ENCODE results near the gene MINK1.

MINK1 gene

GRCh38 chr17:4887581-4887980, 54.4 kb downstream of the MINK1 start:
- Histone ChIP-seq H3K4me1 (ENCODE audit: control insufficient read depth, low read depth, low read length) (no peaks in the 10 kb centered on the region), H3K27ac (ENCODE audit: low read length) (no peak overlapping the region), H3K27me3 (ENCODE audit: control insufficient read depth, insufficient read depth, low read length) (no peaks in the 10 kb centered on the region), H3K36me3 (ENCODE audit: control insufficient read depth, low read depth, low read length) (peaks cover 18% of the 10 kb centered on the region), H3K4me3 (ENCODE audit: low read length) (no peak overlapping the region), H3K9me3 (ENCODE audit: control insufficient read depth, low read depth, low read length) (no peaks in the 10 kb centered on the region), H3K9ac (ENCODE audit: low read length) (no peak overlapping the region)

DNA sequence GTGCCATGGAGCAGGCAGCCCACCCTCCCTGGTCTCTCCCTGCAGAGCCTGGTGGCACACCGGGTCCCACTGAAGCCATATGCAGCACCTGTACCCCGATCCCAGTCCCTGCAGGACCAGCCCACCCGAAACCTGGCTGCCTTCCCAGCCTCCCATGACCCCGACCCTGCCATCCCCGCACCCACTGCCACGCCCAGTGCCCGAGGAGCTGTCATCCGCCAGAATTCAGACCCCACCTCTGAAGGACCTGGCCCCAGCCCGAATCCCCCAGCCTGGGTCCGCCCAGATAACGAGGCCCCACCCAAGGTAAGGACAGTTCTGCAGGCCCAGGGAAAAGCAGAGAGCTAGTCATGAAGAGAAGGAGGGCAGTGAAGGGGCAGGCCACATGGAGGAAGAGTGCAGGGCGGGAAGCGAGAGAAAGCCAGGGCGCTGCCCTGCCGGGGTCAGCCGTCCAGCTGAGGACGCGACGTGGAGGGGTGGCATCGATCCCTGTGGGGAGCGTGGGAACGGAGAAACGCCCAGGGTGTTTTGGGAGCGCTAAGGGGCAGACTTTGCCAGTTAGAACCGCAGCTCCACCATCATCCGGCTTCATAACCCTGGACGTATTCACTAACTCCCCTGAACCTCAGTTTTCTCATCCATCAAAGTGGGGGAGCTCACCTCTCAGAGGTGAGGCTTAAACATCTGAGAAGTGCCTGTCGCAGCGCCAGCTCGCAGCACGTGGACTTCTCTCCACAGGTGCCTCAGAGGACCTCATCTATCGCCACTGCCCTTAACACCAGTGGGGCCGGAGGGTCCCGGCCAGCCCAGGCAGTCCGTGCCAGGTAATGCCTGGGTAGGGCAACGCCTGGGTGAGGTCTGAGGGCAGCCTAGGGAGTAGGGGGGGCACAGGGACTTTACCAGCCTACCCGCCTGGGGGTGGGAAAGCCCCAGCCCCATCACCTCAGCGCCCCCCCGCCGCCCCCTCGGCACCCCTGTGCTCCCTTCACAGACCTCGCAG, 58.6 kb downstream of the MINK1 start:
- no peaks in the 10 kb centered on the region for H3K27me3 ChIP-seq (ENCODE audit: control insufficient read depth, insufficient read depth, low read length)
- H3K36me3 ChIP-seq (ENCODE audit: control insufficient read depth, low read depth, low read length) = peaks cover 29% of the 10 kb centered on the region
- no peak overlapping the region for H3K27ac ChIP-seq (ENCODE audit: low read length)
- H3K9me3 ChIP-seq (ENCODE audit: control insufficient read depth, low read depth, low read length) = no peaks in the 10 kb centered on the region
- H3K4me1 ChIP-seq (ENCODE audit: control insufficient read depth, low read depth, low read length) = no peaks in the 10 kb centered on the region
- H3K4me3 ChIP-seq (ENCODE audit: low read length) = no peak overlapping the region
- H3K9ac ChIP-seq (ENCODE audit: low read length) = no peak overlapping the region

GRCh38 chr17:4892499-4893221, 59.5 kb downstream of the MINK1 start:
- peaks cover 28% of the 10 kb centered on the region for H3K36me3 ChIP-seq (ENCODE audit: control insufficient read depth, low read depth, low read length)
- H3K9me3 ChIP-seq (ENCODE audit: control insufficient read depth, low read depth, low read length) = no peaks in the 10 kb centered on the region
- H3K27me3 ChIP-seq (ENCODE audit: control insufficient read depth, insufficient read depth, low read length) = no peaks in the 10 kb centered on the region
- no peak overlapping the region for H3K4me3 ChIP-seq (ENCODE audit: low read length)
- H3K9ac ChIP-seq (ENCODE audit: low read length) = no peak overlapping the region
- H3K4me1 ChIP-seq (ENCODE audit: control insufficient read depth, low read depth, low read length) = no peaks in the 10 kb centered on the region
- no peak overlapping the region for H3K27ac ChIP-seq (ENCODE audit: low read length)

- no peaks in the 10 kb centered on the region for H3K9me3 ChIP-seq (ENCODE audit: control insufficient read depth, low read depth, low read length)
- no peaks in the 10 kb centered on the region for H3K27me3 ChIP-seq (ENCODE audit: control insufficient read depth, insufficient read depth, low read length)
- peaks cover 28% of the 10 kb centered on the region for H3K36me3 ChIP-seq (ENCODE audit: control insufficient read depth, low read depth, low read length)
- no peak overlapping the region for H3K27ac ChIP-seq (ENCODE audit: low read length)
- no peaks in the 10 kb centered on the region for H3K4me1 ChIP-seq (ENCODE audit: control insufficient read depth, low read depth, low read length)
- no peak overlapping the region for H3K9ac ChIP-seq (ENCODE audit: low read length)
- no peak overlapping the region for H3K4me3 ChIP-seq (ENCODE audit: low read length)
These were observed 60.1 kb downstream of the MINK1 start for GRCh38 chr17:4893272-4893671.

DNA sequence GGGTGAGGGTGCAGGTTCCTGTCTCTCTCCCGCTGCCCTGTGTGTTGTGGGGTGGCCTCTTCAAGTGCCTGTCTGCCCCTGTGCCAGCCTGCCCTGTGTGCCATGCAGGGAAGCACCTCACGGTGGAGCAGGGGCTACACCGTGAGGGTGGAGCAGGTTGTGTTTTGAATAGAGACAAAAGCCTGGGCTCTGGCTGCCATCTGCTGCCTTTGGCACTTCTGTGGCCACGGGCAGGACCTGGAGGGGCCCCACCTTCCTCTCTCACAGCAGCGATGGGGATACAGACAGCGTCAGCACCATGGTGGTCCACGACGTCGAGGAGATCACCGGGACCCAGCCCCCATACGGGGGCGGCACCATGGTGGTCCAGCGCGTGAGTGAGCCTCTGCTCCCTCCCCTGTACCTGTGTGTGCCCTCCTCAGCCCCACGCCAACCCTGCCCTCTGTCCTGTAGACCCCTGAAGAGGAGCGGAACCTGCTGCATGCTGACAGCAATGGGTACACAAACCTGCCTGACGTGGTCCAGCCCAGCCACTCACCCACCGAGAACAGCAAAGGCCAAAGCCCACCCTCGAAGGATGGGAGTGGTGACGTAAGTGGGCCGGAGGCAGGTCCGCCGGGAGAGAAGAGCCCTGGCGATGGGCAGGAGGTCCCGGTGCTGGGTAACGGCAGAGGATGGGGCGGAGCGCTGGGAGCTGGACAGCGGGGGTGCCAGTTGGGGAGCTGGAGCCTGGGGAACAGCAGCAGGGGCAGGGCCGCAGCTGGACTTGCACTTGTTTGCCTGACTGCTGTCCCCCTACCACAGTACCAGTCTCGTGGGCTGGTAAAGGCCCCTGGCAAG, 60.8 kb downstream of the MINK1 start:
- H3K27ac ChIP-seq (ENCODE audit: low read length) = no peak overlapping the region
- H3K27me3 ChIP-seq (ENCODE audit: control insufficient read depth, insufficient read depth, low read length) = no peaks in the 10 kb centered on the region
- H3K9ac ChIP-seq (ENCODE audit: low read length) = no peak overlapping the region
- no peaks in the 10 kb centered on the region for H3K9me3 ChIP-seq (ENCODE audit: control insufficient read depth, low read depth, low read length)
- H3K36me3 ChIP-seq (ENCODE audit: control insufficient read depth, low read depth, low read length) = peaks cover 28% of the 10 kb centered on the region
- H3K4me3 ChIP-seq (ENCODE audit: low read length) = no peak overlapping the region
- H3K4me1 ChIP-seq (ENCODE audit: control insufficient read depth, low read depth, low read length) = no peaks in the 10 kb centered on the region

- H3K27ac ChIP-seq (ENCODE audit: low read length) = no peak overlapping the region
- no peaks in the 10 kb centered on the region for H3K4me1 ChIP-seq (ENCODE audit: control insufficient read depth, low read depth, low read length)
- H3K36me3 ChIP-seq (ENCODE audit: control insufficient read depth, low read depth, low read length) = peaks cover 27% of the 10 kb centered on the region
- no peak overlapping the region for H3K9ac ChIP-seq (ENCODE audit: low read length)
- H3K9me3 ChIP-seq (ENCODE audit: control insufficient read depth, low read depth, low read length) = no peaks in the 10 kb centered on the region
- no peak overlapping the region for H3K4me3 ChIP-seq (ENCODE audit: low read length)
- H3K27me3 ChIP-seq (ENCODE audit: control insufficient read depth, insufficient read depth, low read length) = no peaks in the 10 kb centered on the region
These were observed 62.0 kb downstream of the MINK1 start for GRCh38 chr17:4895121-4895520.

GRCh38 chr17:4895657-4896331, 62.7 kb downstream of the MINK1 start:
- Histone ChIP-seq H3K36me3 (ENCODE audit: control insufficient read depth, low read depth, low read length) (peaks cover 20% of the 10 kb centered on the region), H3K27ac (ENCODE audit: low read length) (no peak overlapping the region), H3K9ac (ENCODE audit: low read length) (no peak overlapping the region), H3K9me3 (ENCODE audit: control insufficient read depth, low read depth, low read length) (no peaks in the 10 kb centered on the region), H3K4me3 (ENCODE audit: low read length) (no peak overlapping the region), H3K27me3 (ENCODE audit: control insufficient read depth, insufficient read depth, low read length) (no peaks in the 10 kb centered on the region), H3K4me1 (ENCODE audit: control insufficient read depth, low read depth, low read length) (no peaks in the 10 kb centered on the region)

- Histone ChIP-seq H3K4me3 (ENCODE audit: low read length) (no peak overlapping the region), H3K27ac (ENCODE audit: low read length) (no peak overlapping the region), H3K27me3 (ENCODE audit: control insufficient read depth, insufficient read depth, low read length) (no peaks in the 10 kb centered on the region), H3K9me3 (ENCODE audit: control insufficient read depth, low read depth, low read length) (no peaks in the 10 kb centered on the region), H3K36me3 (ENCODE audit: control insufficient read depth, low read depth, low read length) (peaks cover 14% of the 10 kb centered on the region), H3K4me1 (ENCODE audit: control insufficient read depth, low read depth, low read length) (no peaks in the 10 kb centered on the region), H3K9ac (ENCODE audit: low read length) (no peak overlapping the region)
These were observed 63.4 kb downstream of the MINK1 start for GRCh38 chr17:4896332-4897197.

DNA sequence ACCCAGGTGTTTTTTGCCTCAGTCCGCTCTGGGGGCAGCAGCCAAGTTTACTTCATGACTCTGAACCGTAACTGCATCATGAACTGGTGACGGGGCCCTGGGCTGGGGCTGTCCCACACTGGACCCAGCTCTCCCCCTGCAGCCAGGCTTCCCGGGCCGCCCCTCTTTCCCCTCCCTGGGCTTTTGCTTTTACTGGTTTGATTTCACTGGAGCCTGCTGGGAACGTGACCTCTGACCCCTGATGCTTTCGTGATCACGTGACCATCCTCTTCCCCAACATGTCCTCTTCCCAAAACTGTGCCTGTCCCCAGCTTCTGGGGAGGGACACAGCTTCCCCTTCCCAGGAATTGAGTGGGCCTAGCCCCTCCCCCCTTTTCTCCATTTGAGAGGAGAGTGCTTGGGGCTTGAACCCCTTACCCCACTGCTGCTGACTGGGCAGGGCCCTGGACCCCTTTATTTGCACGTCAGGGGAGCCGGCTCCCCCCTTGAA, 64.1 kb downstream of the MINK1 start:
- H3K36me3 ChIP-seq (ENCODE audit: control insufficient read depth, low read depth, low read length) = peaks cover 14% of the 10 kb centered on the region

DNA sequence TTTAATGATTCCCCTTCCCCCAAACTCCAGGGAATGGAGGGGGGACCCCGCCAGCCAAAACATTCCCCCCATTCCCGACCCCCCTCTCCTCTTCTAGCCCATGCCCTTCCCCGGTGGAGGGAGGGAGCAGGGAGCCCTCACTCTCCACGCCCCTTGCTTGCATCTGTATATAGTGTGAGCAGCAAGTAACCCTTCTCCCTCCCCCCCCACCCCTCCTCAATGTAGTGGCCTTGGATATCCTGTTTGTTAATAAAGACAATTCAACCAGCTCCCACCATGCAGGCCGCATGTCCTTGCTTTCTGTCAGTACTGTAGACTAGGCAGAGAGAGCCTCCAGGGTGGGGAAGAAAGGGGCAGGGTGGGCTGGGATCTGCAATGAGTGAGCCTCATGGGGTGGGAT, 64.6 kb downstream of the MINK1 start:
- Histone ChIP-seq H3K36me3 (ENCODE audit: control insufficient read depth, low read depth, low read length) (peaks cover 14% of the 10 kb centered on the region), H3K9ac (ENCODE audit: low read length) (no peak overlapping the region), H3K4me3 (ENCODE audit: low read length) (no peak overlapping the region), H3K9me3 (ENCODE audit: control insufficient read depth, low read depth, low read length) (no peaks in the 10 kb centered on the region), H3K4me1 (ENCODE audit: control insufficient read depth, low read depth, low read length) (no peaks in the 10 kb centered on the region), H3K27me3 (ENCODE audit: control insufficient read depth, insufficient read depth, low read length) (no peaks in the 10 kb centered on the region), H3K27ac (ENCODE audit: low read length) (no peak overlapping the region)

More for the DNA sequence above, 64.1 kb downstream of the MINK1 start:
- Histone ChIP-seq H3K4me3 (ENCODE audit: low read length) (no peak overlapping the region), H3K4me1 (ENCODE audit: control insufficient read depth, low read depth, low read length) (no peaks in the 10 kb centered on the region), H3K9ac (ENCODE audit: low read length) (no peak overlapping the region), H3K27ac (ENCODE audit: low read length) (no peak overlapping the region), H3K9me3 (ENCODE audit: control insufficient read depth, low read depth, low read length) (no peaks in the 10 kb centered on the region), H3K27me3 (ENCODE audit: control insufficient read depth, insufficient read depth, low read length) (no peaks in the 10 kb centered on the region)

Data from iPS-18a (cell line).